ENCODE data around the gene SPTB.

SPTB gene

DNA sequence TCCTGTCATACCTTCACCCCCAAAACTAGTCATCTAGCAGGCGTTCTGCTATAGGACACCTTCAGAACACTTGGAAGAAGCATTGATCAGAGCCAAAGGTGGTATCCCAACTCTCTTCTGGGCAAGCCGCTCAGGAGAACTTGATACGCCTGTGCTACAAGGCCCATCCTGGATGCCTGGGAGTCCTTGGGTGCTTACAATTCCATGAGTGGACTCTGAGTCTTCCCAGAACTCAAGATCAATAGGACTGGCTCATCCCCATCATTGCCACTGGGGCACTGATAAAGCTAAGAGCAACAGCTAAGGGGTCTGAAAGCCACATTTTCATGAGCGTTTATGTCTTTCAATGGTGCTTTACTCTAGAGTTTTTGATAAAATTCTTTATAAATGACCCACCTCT, 1.9 kb downstream of the SPTB start:
- H3K4me1 ChIP-seq (ENCODE audit: control insufficient read depth, insufficient read depth, low read depth, low read length): peaks cover 17% of the 10 kb centered on the region
- H2AK5ac ChIP-seq (ENCODE audit: low read length, severe bottlenecking): no peak overlapping the region
- WGBS: 84% methylated on average over 3 of the region's 4 CpGs

DNA sequence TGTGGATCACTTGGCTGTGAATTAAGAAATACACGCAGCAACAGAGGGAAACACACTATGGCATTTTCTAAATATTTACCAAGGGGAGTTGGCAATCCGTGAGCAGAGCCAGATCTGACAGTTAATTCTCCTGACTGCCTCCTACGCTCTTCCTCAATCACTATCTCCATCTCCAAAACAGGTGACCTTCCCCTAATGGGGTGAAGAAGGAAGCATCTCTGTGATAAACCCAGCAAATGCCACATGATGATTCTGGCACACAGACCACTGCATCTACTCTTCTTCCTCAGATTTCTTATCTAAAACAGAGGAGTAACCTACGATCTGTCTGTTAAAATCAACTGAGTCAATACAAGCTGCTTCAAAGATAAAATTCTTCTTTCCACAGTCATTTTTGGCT, 4.4 kb downstream of the SPTB start:
- Histone ChIP-seq H3K4me2 (ENCODE audit: low read length, poor library complexity, severe bottlenecking) (no peak overlapping the region), H3K4me1 (ENCODE audit: control insufficient read depth, insufficient read depth, low read depth, low read length) (peaks cover 14% of the 10 kb centered on the region), H3K27ac (ENCODE audit: low read length, poor library complexity, severe bottlenecking) (no peak overlapping the region), H2BK5ac (ENCODE audit: low read depth, low read length, poor library complexity, severe bottlenecking) (no peak overlapping the region), H3K18ac (ENCODE audit: low read depth in 1 of 2, low read length in 2 of 2) (no peak overlapping the region), H2AFZ (ENCODE audit: low read depth, low read length) (no peak overlapping the region), H3K9me3 (ENCODE audit: control insufficient read depth, low read length) (peaks cover 9% of the 10 kb centered on the region), H3K23ac (ENCODE audit: low read length in 2 of 2) (no peak overlapping the region), H2BK12ac (ENCODE audit: low read length in 2 of 2) (no peak overlapping the region), H3K9ac (ENCODE audit: low read length) (no peak overlapping the region), H2AK5ac (ENCODE audit: low read length, severe bottlenecking) (no peak overlapping the region), H3K79me1 (replicated peaks; ENCODE audit: low read length, poor library complexity, severe bottlenecking) (no peaks in the 10 kb centered on the region), H3K36me3 (ENCODE audit: control insufficient read depth in 1 of 2, insufficient read depth in 2 of 2, low read depth in 1 of 2, low read length in 2 of 2) (no peaks in the 10 kb centered on the region), H4K8ac (ENCODE audit: low read length) (no peak overlapping the region), H3K4ac (ENCODE audit: low read depth in 1 of 2, low read length in 2 of 2) (no peak overlapping the region), H3K14ac (ENCODE audit: low read length in 2 of 2) (no peak overlapping the region), H3K4me3 (ENCODE audit: insufficient read depth in 1 of 2, low read depth in 1 of 2, low read length in 2 of 2) (no peak overlapping the region), H2BK15ac (ENCODE audit: low read depth, poor library complexity, severe bottlenecking) (no peak overlapping the region), H4K91ac (ENCODE audit: low read length) (no peak overlapping the region), H3K27me3 (ENCODE audit: control insufficient read depth in 1 of 2, insufficient read depth in 1 of 2, low read length in 2 of 2) (peaks cover 46 to 61% of the 10 kb centered on the region in 2 experiments), H2BK120ac (ENCODE audit: low read depth, low read length) (no peak overlapping the region)
- 76% methylated on average over 4 of the region's 4 CpGs for WGBS
- DNase-seq: no peak

More for the DNA sequence above, 1.9 kb downstream of the SPTB start:
- Histone ChIP-seq H3K4me2 (ENCODE audit: low read length, poor library complexity, severe bottlenecking) (no peak overlapping the region), H3K9ac (ENCODE audit: low read length) (no peak overlapping the region), H3K4ac (ENCODE audit: low read depth in 1 of 2, low read length in 2 of 2) (no peak overlapping the region), H2BK15ac (ENCODE audit: low read depth, poor library complexity, severe bottlenecking) (no peak overlapping the region), H3K27ac (ENCODE audit: low read length, poor library complexity, severe bottlenecking) (no peak overlapping the region), H3K27me3 (ENCODE audit: control insufficient read depth in 1 of 2, insufficient read depth in 1 of 2, low read length in 2 of 2) (peaks cover 66 to 76% of the 10 kb centered on the region in 2 experiments), H3K9me3 (ENCODE audit: control insufficient read depth, low read length) (peaks cover under 1% of the 10 kb centered on the region), H3K23ac (ENCODE audit: low read length in 2 of 2) (no peak overlapping the region), H4K8ac (ENCODE audit: low read length) (no peak overlapping the region), H2BK12ac (ENCODE audit: low read length in 2 of 2) (no peak overlapping the region), H4K91ac (ENCODE audit: low read length) (no peak overlapping the region), H2BK120ac (ENCODE audit: low read depth, low read length) (no peak overlapping the region), H3K79me1 (replicated peaks; ENCODE audit: low read length, poor library complexity, severe bottlenecking) (no peaks in the 10 kb centered on the region), H3K4me3 (ENCODE audit: insufficient read depth in 1 of 2, low read depth in 1 of 2, low read length in 2 of 2) (no peak overlapping the region), H2BK5ac (ENCODE audit: low read depth, low read length, poor library complexity, severe bottlenecking) (no peak overlapping the region), H3K36me3 (ENCODE audit: control insufficient read depth in 1 of 2, insufficient read depth in 2 of 2, low read depth in 1 of 2, low read length in 2 of 2) (no peaks in the 10 kb centered on the region), H2AFZ (ENCODE audit: low read depth, low read length) (no peak overlapping the region), H3K14ac (ENCODE audit: low read length in 2 of 2) (no peak overlapping the region), H3K18ac (ENCODE audit: low read depth in 1 of 2, low read length in 2 of 2) (no peak overlapping the region)
- no peak for DNase-seq

DNA sequence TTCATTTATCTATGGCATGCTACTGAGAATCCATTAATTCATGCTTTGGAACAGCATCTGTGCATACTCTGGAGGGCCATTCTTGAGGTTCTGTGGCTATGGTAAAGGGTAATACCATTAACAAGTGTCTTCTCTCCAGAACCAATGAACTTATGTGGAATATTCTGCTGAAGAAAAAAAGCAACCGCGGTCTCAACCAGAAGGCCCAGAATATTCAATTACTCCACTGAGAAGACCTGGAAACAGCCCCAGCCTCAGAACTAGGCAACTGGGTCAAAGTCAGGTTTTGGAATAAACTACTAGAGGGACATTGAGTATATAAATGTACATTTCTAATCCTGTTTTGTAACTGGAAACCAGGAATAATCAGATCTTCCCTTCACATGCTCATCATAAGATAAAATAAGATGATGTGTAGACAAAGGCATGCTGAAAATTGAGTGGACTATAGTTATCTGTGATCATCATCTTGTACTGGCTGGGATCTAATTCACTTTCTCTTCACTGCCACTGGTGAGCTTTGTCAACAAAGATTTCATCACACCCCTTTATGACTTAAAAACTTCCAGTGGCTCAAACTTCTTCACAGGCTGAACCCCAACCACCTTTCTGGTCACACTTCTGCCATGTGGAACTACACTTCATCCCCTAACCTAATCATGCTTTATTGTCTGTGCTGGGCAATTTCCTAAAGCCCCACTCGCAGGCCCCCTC, 6.0 kb downstream of the SPTB start:
- no peak overlapping the region for H3K4ac ChIP-seq (ENCODE audit: low read depth in 1 of 2, low read length in 2 of 2)
- no peak overlapping the region for H4K91ac ChIP-seq (ENCODE audit: low read length)
- H3K14ac ChIP-seq (ENCODE audit: low read length in 2 of 2): no peak overlapping the region
- H3K4me2 ChIP-seq (ENCODE audit: low read length, poor library complexity, severe bottlenecking): no peak overlapping the region
- peaks cover 9% of the 10 kb centered on the region for H3K9me3 ChIP-seq (ENCODE audit: control insufficient read depth, low read length)
- H3K4me1 ChIP-seq (ENCODE audit: control insufficient read depth, insufficient read depth, low read depth, low read length): no peaks in the 10 kb centered on the region
- no peaks in the 10 kb centered on the region for H3K36me3 ChIP-seq (ENCODE audit: control insufficient read depth in 1 of 2, insufficient read depth in 2 of 2, low read depth in 1 of 2, low read length in 2 of 2)
- 57% methylated on average over 3 of the region's 3 CpGs for WGBS
- no peak overlapping the region for H3K18ac ChIP-seq (ENCODE audit: low read depth in 1 of 2, low read length in 2 of 2)
- H2BK120ac ChIP-seq (ENCODE audit: low read depth, low read length): no peak overlapping the region
- no peak overlapping the region for H3K4me3 ChIP-seq (ENCODE audit: insufficient read depth in 1 of 2, low read depth in 1 of 2, low read length in 2 of 2)
- DNase-seq: peak; percentile 12
- H2BK12ac ChIP-seq (ENCODE audit: low read length in 2 of 2): no peak overlapping the region
- no peaks in the 10 kb centered on the region for H3K79me1 ChIP-seq (replicated peaks; ENCODE audit: low read length, poor library complexity, severe bottlenecking)
- no peak overlapping the region for H2AFZ ChIP-seq (ENCODE audit: low read depth, low read length)
- H3K27me3 ChIP-seq (ENCODE audit: control insufficient read depth in 1 of 2, insufficient read depth in 1 of 2, low read length in 2 of 2): peaks cover 38 to 59% of the 10 kb centered on the region in 2 experiments
- H4K8ac ChIP-seq (ENCODE audit: low read length): no peak overlapping the region
- H3K27ac ChIP-seq (ENCODE audit: low read length, poor library complexity, severe bottlenecking): no peak overlapping the region
- no peak overlapping the region for H3K23ac ChIP-seq (ENCODE audit: low read length in 2 of 2)
- no peak overlapping the region for H2AK5ac ChIP-seq (ENCODE audit: low read length, severe bottlenecking)
- no peak overlapping the region for H2BK5ac ChIP-seq (ENCODE audit: low read depth, low read length, poor library complexity, severe bottlenecking)
- H2BK15ac ChIP-seq (ENCODE audit: low read depth, poor library complexity, severe bottlenecking): no peak overlapping the region
- no peak overlapping the region for H3K9ac ChIP-seq (ENCODE audit: low read length)

DNA sequence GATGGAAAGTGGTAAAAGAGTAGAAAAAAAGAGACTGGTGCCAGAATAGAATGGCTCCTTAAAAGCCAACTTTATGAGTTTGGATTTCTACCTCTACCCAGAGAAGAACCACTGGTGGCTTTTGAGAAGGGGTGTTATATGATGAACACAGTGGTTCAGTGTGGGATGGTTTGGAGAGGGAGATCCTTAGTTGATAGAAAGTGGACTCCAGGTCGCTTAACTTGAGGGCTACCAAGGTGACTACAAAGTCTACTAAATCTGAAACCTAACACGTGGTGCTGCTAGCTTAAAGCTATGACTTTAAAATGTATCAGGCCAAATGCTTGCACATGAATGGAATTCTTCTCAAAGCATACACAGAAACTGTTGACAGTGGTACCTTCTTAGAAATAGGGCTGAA, 8.4 kb downstream of the SPTB start:
- no peak overlapping the region for H3K4me3 ChIP-seq (ENCODE audit: insufficient read depth in 1 of 2, low read depth in 1 of 2, low read length in 2 of 2)
- no peak overlapping the region for H4K8ac ChIP-seq (ENCODE audit: low read length)
- H3K4me1 ChIP-seq (ENCODE audit: control insufficient read depth, insufficient read depth, low read depth, low read length): no peaks in the 10 kb centered on the region
- H3K9me3 ChIP-seq (ENCODE audit: control insufficient read depth, low read length): peaks cover 9% of the 10 kb centered on the region
- no peak overlapping the region for H3K14ac ChIP-seq (ENCODE audit: low read length in 2 of 2)
- H2BK5ac ChIP-seq (ENCODE audit: low read depth, low read length, poor library complexity, severe bottlenecking): no peak overlapping the region
- H2BK12ac ChIP-seq (ENCODE audit: low read length in 2 of 2): no peak overlapping the region
- no peak overlapping the region for H3K9ac ChIP-seq (ENCODE audit: low read length)
- H2BK120ac ChIP-seq (ENCODE audit: low read depth, low read length): no peak overlapping the region
- no peaks in the 10 kb centered on the region for H3K79me1 ChIP-seq (replicated peaks; ENCODE audit: low read length, poor library complexity, severe bottlenecking)
- no peak overlapping the region for H2AFZ ChIP-seq (ENCODE audit: low read depth, low read length)
- WGBS: 51% methylated on average over 2 of the region's 2 CpGs
- H3K27me3 ChIP-seq (ENCODE audit: control insufficient read depth in 1 of 2, insufficient read depth in 1 of 2, low read length in 2 of 2): peaks cover 18 to 48% of the 10 kb centered on the region in 2 experiments
- H3K36me3 ChIP-seq (ENCODE audit: control insufficient read depth in 1 of 2, insufficient read depth in 2 of 2, low read depth in 1 of 2, low read length in 2 of 2): no peaks in the 10 kb centered on the region
- DNase-seq: no peak
- H3K4ac ChIP-seq (ENCODE audit: low read depth in 1 of 2, low read length in 2 of 2): no peak overlapping the region
- no peak overlapping the region for H2BK15ac ChIP-seq (ENCODE audit: low read depth, poor library complexity, severe bottlenecking)
- H3K27ac ChIP-seq (ENCODE audit: low read length, poor library complexity, severe bottlenecking): no peak overlapping the region
- H2AK5ac ChIP-seq (ENCODE audit: low read length, severe bottlenecking): no peak overlapping the region
- H3K4me2 ChIP-seq (ENCODE audit: low read length, poor library complexity, severe bottlenecking): no peak overlapping the region
- H3K18ac ChIP-seq (ENCODE audit: low read depth in 1 of 2, low read length in 2 of 2): no peak overlapping the region
- H3K23ac ChIP-seq (ENCODE audit: low read length in 2 of 2): no peak overlapping the region
- no peak overlapping the region for H4K91ac ChIP-seq (ENCODE audit: low read length)
